Measurements from ENCODE around the gene GSE1.
A peak's percentile ranks its signal among the peaks of the same experiment; 100 is the strongest.

Gene GSE1

GRCh38 chr16:85607321-85607765 lies 5.8 kb upstream of the GSE1 start:
- peak; percentile 22 for DNase-seq

GRCh38 chr16:85607796-85608514 lies 5.2 kb upstream of the GSE1 start:
- no peak for DNase-seq

GRCh38 chr16:85608515-85608885 lies 4.6 kb upstream of the GSE1 start:
- no peak for DNase-seq

GRCh38 chr16:85608887-85609286 lies 4.2 kb upstream of the GSE1 start:
- DNase-seq: no peak

GRCh38 chr16:85609539-85609938 lies 3.6 kb upstream of the GSE1 start:
- no peak for DNase-seq

- no peak for DNase-seq
Measured at GRCh38 chr16:85610059-85610445, 3.1 kb upstream of the GSE1 start.

GRCh38 chr16:85610446-85611193 lies 2.5 kb upstream of the GSE1 start:
- peak; percentile 21 for DNase-seq

GRCh38 chr16:85611194-85611443 lies 2.0 kb upstream of the GSE1 start:
- no peak for DNase-seq

GRCh38 chr16:85611444-85612190 lies 1.5 kb upstream of the GSE1 start:
- DNase-seq: peak; percentile 43

- no peak for DNase-seq
Measured at GRCh38 chr16:85612191-85612800, 826 bp upstream of the GSE1 start.

GRCh38 chr16:85613604-85614337 lies 649 bp downstream of the GSE1 start:
- peak; percentile 6 for DNase-seq

GRCh38 chr16:85614338-85615013 lies 1.4 kb downstream of the GSE1 start:
- no peak for DNase-seq

- DNase-seq: no peak
Measured at GRCh38 chr16:85615014-85615851, 2.1 kb downstream of the GSE1 start.

GRCh38 chr16:85615852-85616606 lies 2.9 kb downstream of the GSE1 start:
- no peak for DNase-seq

GRCh38 chr16:85616607-85617321 lies 3.6 kb downstream of the GSE1 start:
- no peak for DNase-seq

- DNase-seq: no peak
Measured at GRCh38 chr16:85617948-85618347, 4.8 kb downstream of the GSE1 start.

GRCh38 chr16:85618521-85618920 lies 5.4 kb downstream of the GSE1 start:
- no peak for DNase-seq

- DNase-seq: no peak
Measured at GRCh38 chr16:85619101-85619891, 6.2 kb downstream of the GSE1 start.

GRCh38 chr16:85620374-85620773 lies 7.3 kb downstream of the GSE1 start:
- no peak for DNase-seq
